HepG2 (cell line): ENCODE results near the gene IL31. TPM values are rescaled to one million over a fixed set of nuclear protein-coding genes. Genes with fewer than 3 reads are reported as not detected.

ENCODE experiments used
- ATAC-seq: fragments of 200-7000 bp; cut with Tn5 transposase; 3 replicates; pipeline ENCODE4 v1.9.1; 2020; ENCODE audit warnings: mild to moderate bottlenecking, moderate library complexity
- BruUV-seq: library from RNA; stranded (reverse); fragments of 400-500 nt; replicated peaks from 2 replicates; lab custom pipeline; 2021; lab: Mats Ljungman, UMichigan
- CTCF ChIA-PET: fragments of 300-600 bp; formaldehyde crosslinking; extraction: SDS; loops from one replicate; lab custom pipeline; 2021; ENCODE audit warnings: low total read pairs, inconsistent platforms, low intra/inter-chr PET ratio; lab: Yijun Ruan, JAX
- POLR2A ChIA-PET: fragments of 350-600 bp; sonication (Branson Sonifier 250); formaldehyde crosslinking; loops from one replicate; lab custom pipeline; 2020; ENCODE audit warnings: antibody characterized with exemption, inconsistent platforms; lab: Yijun Ruan, JAX
- DNase-seq: peaks from one replicate; pipeline ENCODE4 v3.0.0-alpha.2; 2015; ENCODE audit warnings: low spot score
- FAIRE-seq: peaks from 3 replicates; lab custom pipeline; 2011; peaks lifted over from hg19 to GRCh38; lab: Jason Lieb, UNC
- H2AFZ ChIP-seq: one replicate; pipeline ENCODE4 v1.6.1; 2011; ENCODE audit warnings: low read length, inconsistent platforms
- H3K27ac ChIP-seq: fragments of 300-600 bp; 3 replicates; pipeline ENCODE4 v1.8.0; 2011; ENCODE audit warnings: mixed run types, mild to moderate bottlenecking, mixed read lengths, low read length, inconsistent platforms; ENCODE audit not compliant: insufficient read depth; ENCODE audit errors: extremely low read length
- H3K27me3 ChIP-seq, 2 experiments: fragments of 200-600 bp in 1 of 2; 2 replicates in 1 of 2; 3 replicates in 1 of 2; pipeline versions ENCODE4 v1.6.0 to v1.8.0; 2011; ENCODE audit warnings: low read length in 2 of 2, mild to moderate bottlenecking in 2 of 2, moderate library complexity in 2 of 2, inconsistent platforms in 1 of 2; ENCODE audit not compliant: insufficient read depth in 2 of 2, control insufficient read depth in 1 of 2
- H3K36me3 ChIP-seq, 2 experiments: fragments of 200-600 bp in 1 of 2; replicated peaks in 1 of 2; 2 replicates in 1 of 2; 3 replicates in 1 of 2; pipeline versions ENCODE4 v1.5.1 to v1.8.0; 2011; ENCODE audit warnings: low read length in 2 of 2, inconsistent platforms in 1 of 2; ENCODE audit not compliant: insufficient read depth in 2 of 2, control insufficient read depth in 1 of 2
- H3K4me1 ChIP-seq: 2 replicates; pipeline ENCODE4 v1.5.1; 2012; ENCODE audit warnings: low read length, inconsistent platforms; ENCODE audit not compliant: insufficient read depth
- H3K4me2 ChIP-seq: 2 replicates; pipeline ENCODE4 v1.6.0; 2011; ENCODE audit warnings: low read depth, low read length, inconsistent platforms
- H3K4me3 ChIP-seq, 3 experiments: fragments of 200-600 bp in 1 of 3; sonication (generic), shearing (Covaris generic) in 1 of 3; replicated peaks in 1 of 3; 2 replicates each; pipeline ENCODE4 v1.5.1; 2011 to 2016; ENCODE audit warnings: low read length in 3 of 3, inconsistent platforms in 2 of 3, low read depth in 2 of 3, mild to moderate bottlenecking in 2 of 3, control low read depth in 1 of 3, mixed read lengths in 1 of 3; ENCODE audit not compliant: insufficient read depth in 1 of 3
- H3K79me2 ChIP-seq: one replicate; pipeline ENCODE4 v1.6.1; 2011; ENCODE audit warnings: low read length, inconsistent platforms; ENCODE audit not compliant: insufficient read depth
- H3K9ac ChIP-seq: 2 replicates; pipeline ENCODE4 v1.6.0; 2011; ENCODE audit warnings: mild to moderate bottlenecking, low read depth, low read length, inconsistent platforms; ENCODE audit not compliant: insufficient read depth
- H3K9me3 ChIP-seq: 2 replicates; pipeline ENCODE4 v1.5.1; 2012; ENCODE audit warnings: mild to moderate bottlenecking, low read length
- H4K20me1 ChIP-seq: 2 replicates; pipeline ENCODE4 v1.6.0; 2011; ENCODE audit warnings: inconsistent platforms, mild to moderate bottlenecking, low read length, moderate library complexity; ENCODE audit not compliant: insufficient read depth
- DR1 ChIP-seq: sonication (generic); formaldehyde crosslinking; IDR thresholded peaks from 2 replicates; pipeline ENCODE4 v1.8.0; 2021; ENCODE audit warnings: mild to moderate bottlenecking, missing genetic modification reagents, inconsistent platforms
- GABPB1 ChIP-seq: IDR thresholded peaks from 2 replicates; pipeline ENCODE4 v1.6.1; 2016; ENCODE audit warnings: mild to moderate bottlenecking, missing genetic modification reagents, moderate library complexity, missing compliant biosample characterization
- HMG20A ChIP-seq: IDR thresholded peaks from 2 replicates; pipeline ENCODE4 v1.6.1; 2016; ENCODE audit warnings: borderline replicate concordance
- KMT2B ChIP-seq: IDR thresholded peaks from 2 replicates; pipeline ENCODE4 v1.6.1; 2016; ENCODE audit warnings: missing genetic modification reagents, missing compliant biosample characterization
- MED1 ChIP-seq: sonication (generic); formaldehyde crosslinking; IDR thresholded peaks from 2 replicates; pipeline ENCODE4 v1.4.0; 2020; ENCODE audit warnings: missing genetic modification reagents
- MED13 ChIP-seq: sonication (generic); formaldehyde crosslinking; IDR thresholded peaks from 2 replicates; pipeline ENCODE4 v1.5.0; 2020; ENCODE audit warnings: missing genetic modification reagents
- PCBP1 ChIP-seq: fragments of 200-400 bp; formaldehyde crosslinking; IDR thresholded peaks from 2 replicates; pipeline ENCODE4 v1.6.1; 2017; ENCODE audit warnings: mild to moderate bottlenecking, low read depth, low read length, borderline replicate concordance
- SATB2 ChIP-seq: sonication (generic); formaldehyde crosslinking; IDR thresholded peaks from 2 replicates; pipeline ENCODE4 v1.5.0; 2020; ENCODE audit warnings: missing genetic modification reagents
- TFAP4 ChIP-seq: sonication (generic); IDR thresholded peaks from 2 replicates; pipeline ENCODE4 v1.6.1; 2016; ENCODE audit warnings: low read depth, borderline replicate concordance
- ZFP1 ChIP-seq: IDR thresholded peaks from 2 replicates; pipeline ENCODE4 v1.6.1; 2016
- ZFP41 ChIP-seq: sonication (generic); formaldehyde crosslinking; IDR thresholded peaks from 2 replicates; pipeline ENCODE4 v1.4.0; 2020; ENCODE audit warnings: mild to moderate bottlenecking, missing genetic modification reagents, borderline replicate concordance
- ZNF124 ChIP-seq: sonication (generic); formaldehyde crosslinking; IDR thresholded peaks from 2 replicates; pipeline ENCODE4 v1.4.0; 2020; ENCODE audit warnings: missing genetic modification reagents
- ZSCAN30 ChIP-seq: sonication (generic); formaldehyde crosslinking; IDR thresholded peaks from 2 replicates; pipeline ENCODE4 v1.5.0; 2020; ENCODE audit warnings: mild to moderate bottlenecking, missing genetic modification reagents
- WGBS: methylation state at CpG from one replicate; pipeline ENCODE4 v1.1.6; 2017; ENCODE audit warnings: low lambda C conversion rate; 5-methylcytosine and 5-hydroxymethylcytosine counted together
- in situ Hi-C: cut with HindIII; loops from 2 replicates; pipeline ENCODE4 v1.10.0; 2017; ENCODE audit warnings: low pct_unique_long_range_greater_than_20kb; ENCODE audit not compliant: extremely low pct_ligation_motif_present
- intact Hi-C: fragments of 100-400 bp; cut with micrococcal nuclease; formaldehyde crosslinking; loops from one replicate; pipeline ENCODE4 v1.10.0; 2022; ENCODE audit not compliant: unreplicated experiment
- polyA plus RNA-seq, 8 experiments: library from polyadenylated mRNA; depleted of rRNA in 3 of 8; stranded (reverse) in 7 of 8; unstranded in 1 of 8; fragments of >200 nt; fragmentation: Illumina TruSeq in 4 of 8; extraction: Trizol in 4 of 8; gene quantifications; 2 replicates each; pipeline versions ENCODE4 v1.2.1 to v1.2.3, GENCODE V29; 2011 to 2016; ENCODE audit warnings: low read depth in 4 of 8, missing spikeins in 1 of 8, mixed read lengths in 1 of 8; ENCODE audit not compliant: insufficient read depth in 1 of 8
- total RNA-seq, 5 experiments: library from RNA; depleted of rRNA; stranded (reverse); fragments of >200 nt; fragmentation: Illumina TruSeq; extraction: Trizol; gene quantifications; 2 replicates each; pipeline ENCODE4 v1.2.3, GENCODE V29; 2016; ENCODE audit warnings: low read depth in 1 of 5

The IL31 gene
- total and polyA plus RNA-seq, 2 of the 13 experiments (the other 11 are each of a cell fraction or from before 2014, with no cell fraction given), result not detected

GRCh38 chr12:122162976-122163375 lies 11.0 kb downstream of the IL31 start:
- ATAC-seq, result no peak
- Histone ChIP-seq H4K20me1 (no peaks in the 10 kb centered on the region), H3K79me2 (no peaks in the 10 kb centered on the region), H3K4me1 (peaks cover 24% of the 10 kb centered on the region), H3K36me3 (no peaks in the 10 kb centered on the region), H3K4me3 (no peak overlapping the region), H3K4me2 (no peak overlapping the region), H3K9me3 (no peaks in the 10 kb centered on the region), H3K27ac (no peak overlapping the region), H3K9ac (no peak overlapping the region), H2AFZ (no peak overlapping the region), H3K27me3 (peaks cover 0 to 8% of the 10 kb centered on the region in 2 experiments; a peak in 2 of 5 replicates)
- no peak for DNase-seq
- in situ Hi-C loops (no loop called here), intact Hi-C loops (no loop called here)
- FAIRE-seq, result no peak
- no TSS peak for BruUV-seq
- ChIA-PET POLR2A (no interaction called here), CTCF (no interaction called here)
- WGBS, result 73% methylated on average over 3 of the region's 3 CpGs
- TF ChIP-seq TFAP4, result no peak

GRCh38 chr12:122161682-122162081 lies 12.3 kb downstream of the IL31 start:
- Histone ChIP-seq H3K9me3 (no peaks in the 10 kb centered on the region), H3K4me2 (no peak overlapping the region), H3K4me3 (no peak overlapping the region), H3K79me2 (no peaks in the 10 kb centered on the region), H3K36me3 (no peaks in the 10 kb centered on the region), H4K20me1 (no peaks in the 10 kb centered on the region), H3K9ac (no peak overlapping the region), H2AFZ (no peak overlapping the region), H3K4me1 (peaks cover 14% of the 10 kb centered on the region), H3K27me3 (peaks cover 0 to 7% of the 10 kb centered on the region in 2 experiments; a peak in 2 of 5 replicates), H3K27ac (no peak overlapping the region)
- 38% methylated on average over 8 of the region's 8 CpGs for WGBS
- FAIRE-seq, result no peak
- in situ Hi-C loops, result no loop called here
- no peak for DNase-seq
- ChIA-PET CTCF (no interaction called here), POLR2A (no interaction called here)
- TF ChIP-seq SATB2 (CRISPR knock-in tag), result no peak
- TF ChIP-seq HMG20A (CRISPR knock-in tag), result no peak
- no peak for TF ChIP-seq DR1 (CRISPR knock-in tag)
- no peak for TF ChIP-seq KMT2B
- no peak for TF ChIP-seq MED1
- TF ChIP-seq ZSCAN30 (CRISPR knock-in tag), result no peak
- TF ChIP-seq GABPB1 (CRISPR knock-in tag), result no peak
- TF ChIP-seq PCBP1, result no peak
- no peak for TF ChIP-seq ZNF124 (CRISPR knock-in tag)
- no peak for TF ChIP-seq ZFP1
- no peak for TF ChIP-seq ZFP41 (CRISPR knock-in tag)
- no peak for TF ChIP-seq MED13 (CRISPR knock-in tag)
- no peak for ATAC-seq
- intact Hi-C loops, result no loop called here
- no TSS peak for BruUV-seq
